KOPT-K1 (cell line): ENCODE results near the gene CFI.

ENCODE experiments used
- H3K27ac ChIP-seq: fragments of 200-600 bp; sonication (generic); 2 replicates; pipeline ENCODE4 v1.5.1; 2016; ENCODE audit warnings: antibody characterized with exemption, mild to moderate bottlenecking, low read depth, low read length; ENCODE audit not compliant: poor library complexity, severe bottlenecking
- H3K36me3 ChIP-seq: fragments of 200-600 bp; sonication (generic); 2 replicates; pipeline ENCODE4 v1.5.1; 2017; ENCODE audit warnings: antibody characterized with exemption, mild to moderate bottlenecking, low read length, moderate library complexity; ENCODE audit not compliant: insufficient read depth
- H3K9me3 ChIP-seq: fragments of 200-600 bp; sonication (generic); 2 replicates; pipeline ENCODE4 v1.5.1; 2017; ENCODE audit warnings: antibody characterized with exemption, low read length, mild to moderate bottlenecking; ENCODE audit not compliant: insufficient read depth, poor library complexity, severe bottlenecking

CFI gene

GRCh38 chr4:109729718-109730618 lies 71.8 kb downstream of the CFI start, which contains the start of gene PLA2G12A:
Gene PLA2G12A, minus strand, starts transcription at chr4:109730070. Its CDS starts 261 bp downstream, at chr4:109729809.
- Histone ChIP-seq H3K36me3 (no peaks in the 10 kb centered on the region), H3K9me3 (no peaks in the 10 kb centered on the region), H3K27ac (peak within 1 kb of the TSS; percentile 44)

- Histone ChIP-seq H3K9me3 (no peaks in the 10 kb centered on the region), H3K27ac (peak overlapping the region; percentile 44)
These were observed 72.6 kb downstream of the CFI start for GRCh38 chr4:109729117-109729717.

GRCh38 chr4:109728385-109728784 lies 73.4 kb downstream of the CFI start:
- H3K27ac ChIP-seq, result no peak overlapping the region
- H3K9me3 ChIP-seq, result no peaks in the 10 kb centered on the region
- no peaks in the 10 kb centered on the region for H3K36me3 ChIP-seq

More at GRCh38 chr4:109729117-109729717, 72.6 kb downstream of the CFI start:
- H3K36me3 ChIP-seq, result no peaks in the 10 kb centered on the region

GRCh38 chr4:109723110-109723509 lies 78.7 kb downstream of the CFI start:
- Histone ChIP-seq H3K27ac (no peak overlapping the region), H3K9me3 (no peaks in the 10 kb centered on the region), H3K36me3 (no peaks in the 10 kb centered on the region)

- Histone ChIP-seq H3K27ac (no peak overlapping the region), H3K9me3 (no peaks in the 10 kb centered on the region), H3K36me3 (no peaks in the 10 kb centered on the region)
These were observed 79.4 kb downstream of the CFI start for GRCh38 chr4:109722357-109722756.

- no peak overlapping the region for H3K27ac ChIP-seq
- H3K9me3 ChIP-seq, result no peaks in the 10 kb centered on the region
These were observed 80.8 kb downstream of the CFI start for GRCh38 chr4:109721033-109721432.

GRCh38 chr4:109719604-109720003 lies 82.2 kb downstream of the CFI start:
- Histone ChIP-seq H3K36me3 (peaks cover 6% of the 10 kb centered on the region), H3K27ac (no peak overlapping the region), H3K9me3 (no peaks in the 10 kb centered on the region)

More at GRCh38 chr4:109721033-109721432, 80.8 kb downstream of the CFI start:
- H3K36me3 ChIP-seq, result peaks cover 6% of the 10 kb centered on the region

GRCh38 chr4:109718759-109719158 lies 83.0 kb downstream of the CFI start:
- H3K27ac ChIP-seq, result no peak overlapping the region
- no peaks in the 10 kb centered on the region for H3K9me3 ChIP-seq
- H3K36me3 ChIP-seq, result peaks cover 7% of the 10 kb centered on the region

GRCh38 chr4:109713500-109713899 lies 88.3 kb downstream of the CFI start:
- no peak overlapping the region for H3K27ac ChIP-seq
- no peaks in the 10 kb centered on the region for H3K9me3 ChIP-seq
- H3K36me3 ChIP-seq, result peaks cover 11% of the 10 kb centered on the region

- H3K27ac ChIP-seq, result no peak overlapping the region
- H3K9me3 ChIP-seq, result no peaks in the 10 kb centered on the region
- peaks cover 5% of the 10 kb centered on the region; the same call in 1 of the 2 replicates for H3K36me3 ChIP-seq
These were observed 92.8 kb downstream of the CFI start for GRCh38 chr4:109708990-109709389.

- peaks cover under 1% of the 10 kb centered on the region; the same call in 1 of the 2 replicates for H3K36me3 ChIP-seq
- H3K27ac ChIP-seq, result no peak overlapping the region
- H3K9me3 ChIP-seq, result no peaks in the 10 kb centered on the region
These were observed 93.4 kb downstream of the CFI start for GRCh38 chr4:109708435-109708834.

GRCh38 chr4:109703664-109704361 lies 98.0 kb downstream of the CFI start:
- Histone ChIP-seq H3K27ac (peak overlapping the region; percentile 72), H3K36me3 (peaks cover 8% of the 10 kb centered on the region), H3K9me3 (no peaks in the 10 kb centered on the region)

- Histone ChIP-seq H3K36me3 (peaks cover 8% of the 10 kb centered on the region), H3K9me3 (no peaks in the 10 kb centered on the region), H3K27ac (peak within 1 kb of the TSS; percentile 72)
These were observed 98.7 kb downstream of the CFI start, which contains the start of gene CASP6 for GRCh38 chr4:109702950-109703663. Gene CASP6, minus strand, starts transcription at chr4:109703445. Its CDS starts 50 bp downstream, at chr4:109703395.

GRCh38 chr4:109701566-109702410 lies 100.0 kb downstream of the CFI start:
- Histone ChIP-seq H3K9me3 (no peaks in the 10 kb centered on the region), H3K36me3 (peaks cover 21% of the 10 kb centered on the region), H3K27ac (peak overlapping the region; percentile 72)
